Astrocyte of the spinal cord (primary cell): Measurements from ENCODE around the gene LYAR.

Experiments
- DNase-seq: peaks from one replicate; pipeline ENCODE4 v3.0.0; 2011; ENCODE audit warnings: low read depth, low spot score
- H3K4me3 ChIP-seq: 2 replicates; pipeline ENCODE4 v1.5.1; 2011; ENCODE audit warnings: low read depth, mild to moderate bottlenecking, low read length, moderate library complexity
- CTCF ChIP-seq: IDR thresholded peaks from 2 replicates; pipeline ENCODE4 v1.5.1; 2012; ENCODE audit warnings: low read depth, mild to moderate bottlenecking, low read length, inconsistent platforms
- in situ Hi-C: cut with HindIII; loops from 2 replicates; pipeline ENCODE4 v1.10.0; 2017; ENCODE audit warnings: low sequenced_read_pairs

LYAR gene

GRCh38 chr4:4288098-4288497, 1.9 kb downstream of the LYAR start:
- H3K4me3 ChIP-seq: no peak overlapping the region
- no peak for DNase-seq
- in situ Hi-C loops: no loop called here
- no peak for TF ChIP-seq CTCF

- peak; percentile 26 for DNase-seq
- in situ Hi-C loops: no loop called here
- no peak for TF ChIP-seq CTCF
- H3K4me3 ChIP-seq: no peak overlapping the region
Observed at GRCh38 chr4:4284827-4285618, 4.9 kb downstream of the LYAR start.

- TF ChIP-seq CTCF: no peak
Observed at GRCh38 chr4:4281787-4282186, 8.2 kb downstream of the LYAR start.

GRCh38 chr4:4277531-4277930, 12.4 kb downstream of the LYAR start:
- H3K4me3 ChIP-seq: no peak overlapping the region
- no peak for TF ChIP-seq CTCF
- no peak for DNase-seq
- in situ Hi-C loops: no loop called here

More at GRCh38 chr4:4281787-4282186, 8.2 kb downstream of the LYAR start:
- H3K4me3 ChIP-seq: no peak overlapping the region
- in situ Hi-C loops: no loop called here
- DNase-seq: no peak

GRCh38 chr4:4274226-4274625, 15.7 kb downstream of the LYAR start:
- in situ Hi-C loops: no loop called here
- TF ChIP-seq CTCF: no peak
- H3K4me3 ChIP-seq: no peak overlapping the region
- DNase-seq: no peak

- in situ Hi-C loops: no loop called here
- DNase-seq: no peak
- no peak overlapping the region for H3K4me3 ChIP-seq
- TF ChIP-seq CTCF: no peak
Observed at GRCh38 chr4:4271912-4272311, 18.0 kb downstream of the LYAR start.
